Fibroblast of upper back skin (primary cell): Measurements from ENCODE around the gene KCNQ2.

ENCODE experiments used
- DNase-seq: peaks from one replicate; pipeline ENCODE4 v3.0.0-alpha.2; 2013

Gene KCNQ2

GRCh38 chr20:63469713-63470101 lies 2.7 kb downstream of the KCNQ2 start:
- no peak for DNase-seq

- DNase-seq, result no peak
Observed at GRCh38 chr20:63469019-63469712, 3.3 kb downstream of the KCNQ2 start.

GRCh38 chr20:63468421-63468820 lies 4.0 kb downstream of the KCNQ2 start:
- DNase-seq, result no peak

- DNase-seq, result no peak
Observed at GRCh38 chr20:63467294-63468083, 5.0 kb downstream of the KCNQ2 start.

GRCh38 chr20:63466861-63467260 lies 5.6 kb downstream of the KCNQ2 start:
- no peak for DNase-seq

GRCh38 chr20:63466250-63466825 lies 6.1 kb downstream of the KCNQ2 start:
- no peak for DNase-seq

- DNase-seq, result no peak
Observed at GRCh38 chr20:63465380-63466249, 6.8 kb downstream of the KCNQ2 start.

- DNase-seq, result no peak
Observed at GRCh38 chr20:63464289-63464635, 8.2 kb downstream of the KCNQ2 start.

GRCh38 chr20:63463400-63464288 lies 8.8 kb downstream of the KCNQ2 start:
- DNase-seq, result no peak

GRCh38 chr20:63462244-63462643 lies 10.2 kb downstream of the KCNQ2 start:
- DNase-seq, result no peak

- DNase-seq, result no peak
Observed at GRCh38 chr20:63461104-63461763, 11.2 kb downstream of the KCNQ2 start.

- DNase-seq, result no peak
Observed at GRCh38 chr20:63459070-63459380, 13.4 kb downstream of the KCNQ2 start.

- DNase-seq, result no peak
Observed at GRCh38 chr20:63458170-63459069, 14.0 kb downstream of the KCNQ2 start.

GRCh38 chr20:63457737-63458136 lies 14.7 kb downstream of the KCNQ2 start:
- no peak for DNase-seq

GRCh38 chr20:63456429-63457284 lies 15.8 kb downstream of the KCNQ2 start:
- DNase-seq, result no peak

GRCh38 chr20:63455568-63455859 lies 16.9 kb downstream of the KCNQ2 start:
- DNase-seq, result no peak

- no peak for DNase-seq
Observed at GRCh38 chr20:63454731-63455567, 17.5 kb downstream of the KCNQ2 start.

- no peak for DNase-seq
Observed at GRCh38 chr20:63452821-63453523, 19.5 kb downstream of the KCNQ2 start.
